ENCODE measurements around the gene GPR39.

The GPR39 gene

GRCh38 chr2:132446444-132446843 lies 29.8 kb downstream of the GPR39 start:
- H3K4me3 Mint-ChIP-seq = no peak overlapping the region
- no peaks in the 10 kb centered on the region for H3K36me3 Mint-ChIP-seq
- no peaks in the 10 kb centered on the region for H3K9me3 Mint-ChIP-seq (ENCODE audit: low read depth)
- H3K27me3 Mint-ChIP-seq = no peaks in the 10 kb centered on the region
- no peaks in the 10 kb centered on the region for H3K4me1 Mint-ChIP-seq (ENCODE audit: low read depth)
- no peak overlapping the region for H3K27ac Mint-ChIP-seq

- H3K27ac Mint-ChIP-seq = no peak overlapping the region
- no peaks in the 10 kb centered on the region for H3K36me3 Mint-ChIP-seq
- no peak overlapping the region for H3K4me3 Mint-ChIP-seq
- no peaks in the 10 kb centered on the region for H3K9me3 Mint-ChIP-seq (ENCODE audit: low read depth)
- no peaks in the 10 kb centered on the region for H3K4me1 Mint-ChIP-seq (ENCODE audit: low read depth)
- H3K27me3 Mint-ChIP-seq = no peaks in the 10 kb centered on the region
Observed at GRCh38 chr2:132448331-132448730, 31.7 kb downstream of the GPR39 start.

- Mint-ChIP-seq H3K27me3 (no peaks in the 10 kb centered on the region), H3K4me3 (no peak overlapping the region), H3K36me3 (no peaks in the 10 kb centered on the region), H3K27ac (no peak overlapping the region), H3K9me3 (ENCODE audit: low read depth) (no peaks in the 10 kb centered on the region), H3K4me1 (ENCODE audit: low read depth) (no peaks in the 10 kb centered on the region)
Observed at GRCh38 chr2:132448771-132449170, 32.2 kb downstream of the GPR39 start.

GRCh38 chr2:132449868-132450267 lies 33.3 kb downstream of the GPR39 start:
- Mint-ChIP-seq H3K4me3 (no peak overlapping the region), H3K27ac (no peak overlapping the region), H3K27me3 (no peaks in the 10 kb centered on the region), H3K36me3 (no peaks in the 10 kb centered on the region), H3K9me3 (ENCODE audit: low read depth) (peaks cover 4% of the 10 kb centered on the region), H3K4me1 (ENCODE audit: low read depth) (no peaks in the 10 kb centered on the region)

- no peaks in the 10 kb centered on the region for H3K36me3 Mint-ChIP-seq
- H3K27ac Mint-ChIP-seq = no peak overlapping the region
- H3K4me3 Mint-ChIP-seq = no peak overlapping the region
- H3K27me3 Mint-ChIP-seq = peaks cover 4% of the 10 kb centered on the region
- no peaks in the 10 kb centered on the region for H3K4me1 Mint-ChIP-seq (ENCODE audit: low read depth)
- H3K9me3 Mint-ChIP-seq (ENCODE audit: low read depth) = peaks cover 12% of the 10 kb centered on the region
Observed at GRCh38 chr2:132460781-132461180, 44.2 kb downstream of the GPR39 start.

GRCh38 chr2:132462236-132462635 lies 45.6 kb downstream of the GPR39 start:
- peaks cover 4% of the 10 kb centered on the region for H3K27me3 Mint-ChIP-seq
- H3K4me1 Mint-ChIP-seq (ENCODE audit: low read depth) = no peaks in the 10 kb centered on the region
- H3K36me3 Mint-ChIP-seq = no peaks in the 10 kb centered on the region
- no peak overlapping the region for H3K4me3 Mint-ChIP-seq
- no peak overlapping the region for H3K27ac Mint-ChIP-seq
- peaks cover 7% of the 10 kb centered on the region for H3K9me3 Mint-ChIP-seq (ENCODE audit: low read depth)

- peaks cover 6% of the 10 kb centered on the region for H3K9me3 Mint-ChIP-seq (ENCODE audit: low read depth)
- H3K4me1 Mint-ChIP-seq (ENCODE audit: low read depth) = no peaks in the 10 kb centered on the region
- H3K27ac Mint-ChIP-seq = no peak overlapping the region
- no peaks in the 10 kb centered on the region for H3K36me3 Mint-ChIP-seq
- no peak overlapping the region for H3K4me3 Mint-ChIP-seq
- H3K27me3 Mint-ChIP-seq = peaks cover 2% of the 10 kb centered on the region
Observed at GRCh38 chr2:132463719-132464118, 47.1 kb downstream of the GPR39 start.

GRCh38 chr2:132465917-132466316 lies 49.3 kb downstream of the GPR39 start:
- no peaks in the 10 kb centered on the region for H3K36me3 Mint-ChIP-seq
- no peaks in the 10 kb centered on the region for H3K9me3 Mint-ChIP-seq (ENCODE audit: low read depth)
- no peaks in the 10 kb centered on the region for H3K4me1 Mint-ChIP-seq (ENCODE audit: low read depth)
- H3K4me3 Mint-ChIP-seq = no peak overlapping the region
- H3K27ac Mint-ChIP-seq = no peak overlapping the region
- no peaks in the 10 kb centered on the region for H3K27me3 Mint-ChIP-seq

GRCh38 chr2:132466428-132467028 lies 49.9 kb downstream of the GPR39 start:
- Mint-ChIP-seq H3K36me3 (no peaks in the 10 kb centered on the region), H3K27ac (no peak overlapping the region), H3K9me3 (ENCODE audit: low read depth) (no peaks in the 10 kb centered on the region), H3K4me1 (ENCODE audit: low read depth) (no peaks in the 10 kb centered on the region), H3K27me3 (no peaks in the 10 kb centered on the region), H3K4me3 (no peak overlapping the region)

- Mint-ChIP-seq H3K4me3 (no peak overlapping the region), H3K27ac (no peak overlapping the region), H3K36me3 (no peaks in the 10 kb centered on the region), H3K4me1 (ENCODE audit: low read depth) (no peaks in the 10 kb centered on the region), H3K27me3 (no peaks in the 10 kb centered on the region), H3K9me3 (ENCODE audit: low read depth) (no peaks in the 10 kb centered on the region)
Observed at GRCh38 chr2:132468821-132469675, 52.4 kb downstream of the GPR39 start.

GRCh38 chr2:132470746-132471145 lies 54.1 kb downstream of the GPR39 start:
- H3K9me3 Mint-ChIP-seq (ENCODE audit: low read depth) = no peaks in the 10 kb centered on the region

GRCh38 chr2:132473174-132473883 lies 56.7 kb downstream of the GPR39 start:
- Mint-ChIP-seq H3K9me3 (ENCODE audit: low read depth) (no peaks in the 10 kb centered on the region), H3K27ac (no peak overlapping the region), H3K27me3 (no peaks in the 10 kb centered on the region), H3K4me1 (ENCODE audit: low read depth) (no peaks in the 10 kb centered on the region), H3K4me3 (no peak overlapping the region), H3K36me3 (no peaks in the 10 kb centered on the region)

More at GRCh38 chr2:132470746-132471145, 54.1 kb downstream of the GPR39 start:
- H3K4me3 Mint-ChIP-seq = no peak overlapping the region
- no peaks in the 10 kb centered on the region for H3K27me3 Mint-ChIP-seq
- no peaks in the 10 kb centered on the region for H3K4me1 Mint-ChIP-seq (ENCODE audit: low read depth)
- no peaks in the 10 kb centered on the region for H3K36me3 Mint-ChIP-seq
- H3K27ac Mint-ChIP-seq = no peak overlapping the region

- H3K27me3 Mint-ChIP-seq = no peaks in the 10 kb centered on the region
- H3K4me3 Mint-ChIP-seq = no peak overlapping the region
- H3K4me1 Mint-ChIP-seq (ENCODE audit: low read depth) = no peaks in the 10 kb centered on the region
- no peaks in the 10 kb centered on the region for H3K36me3 Mint-ChIP-seq
- peaks cover 4% of the 10 kb centered on the region for H3K9me3 Mint-ChIP-seq (ENCODE audit: low read depth)
- H3K27ac Mint-ChIP-seq = no peak overlapping the region
Observed at GRCh38 chr2:132475615-132476014, 59.0 kb downstream of the GPR39 start.

- Mint-ChIP-seq H3K27ac (no peak overlapping the region), H3K4me1 (ENCODE audit: low read depth) (no peaks in the 10 kb centered on the region), H3K4me3 (no peak overlapping the region), H3K27me3 (no peaks in the 10 kb centered on the region), H3K36me3 (no peaks in the 10 kb centered on the region), H3K9me3 (ENCODE audit: low read depth) (peaks cover 4% of the 10 kb centered on the region)
Observed at GRCh38 chr2:132477436-132477835, 60.8 kb downstream of the GPR39 start.

- Mint-ChIP-seq H3K27ac (no peak overlapping the region), H3K27me3 (no peaks in the 10 kb centered on the region), H3K36me3 (no peaks in the 10 kb centered on the region), H3K9me3 (ENCODE audit: low read depth) (peaks cover 4% of the 10 kb centered on the region), H3K4me1 (ENCODE audit: low read depth) (no peaks in the 10 kb centered on the region), H3K4me3 (no peak overlapping the region)
Observed at GRCh38 chr2:132477962-132478361, 61.4 kb downstream of the GPR39 start.
